Measurements from ENCODE around the gene CCT7.

GRCh38 chr2:73284296-73285158 lies 50.4 kb downstream of the CCT7 start, which contains the start of gene FBXO41:
- TF ChIP-seq, protein P1, sequence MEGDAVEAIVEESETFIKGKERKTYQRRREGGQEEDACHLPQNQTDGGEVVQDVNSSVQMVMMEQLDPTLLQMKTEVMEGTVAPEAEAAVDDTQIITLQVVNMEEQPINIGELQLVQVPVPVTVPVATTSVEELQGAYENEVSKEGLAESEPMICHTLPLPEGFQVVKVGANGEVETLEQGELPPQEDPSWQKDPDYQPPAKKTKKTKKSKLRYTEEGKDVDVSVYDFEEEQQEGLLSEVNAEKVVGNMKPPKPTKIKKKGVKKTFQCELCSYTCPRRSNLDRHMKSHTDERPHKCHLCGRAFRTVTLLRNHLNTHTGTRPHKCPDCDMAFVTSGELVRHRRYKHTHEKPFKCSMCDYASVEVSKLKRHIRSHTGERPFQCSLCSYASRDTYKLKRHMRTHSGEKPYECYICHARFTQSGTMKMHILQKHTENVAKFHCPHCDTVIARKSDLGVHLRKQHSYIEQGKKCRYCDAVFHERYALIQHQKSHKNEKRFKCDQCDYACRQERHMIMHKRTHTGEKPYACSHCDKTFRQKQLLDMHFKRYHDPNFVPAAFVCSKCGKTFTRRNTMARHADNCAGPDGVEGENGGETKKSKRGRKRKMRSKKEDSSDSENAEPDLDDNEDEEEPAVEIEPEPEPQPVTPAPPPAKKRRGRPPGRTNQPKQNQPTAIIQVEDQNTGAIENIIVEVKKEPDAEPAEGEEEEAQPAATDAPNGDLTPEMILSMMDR (IDR thresholded peaks at IDR 0.05; ENCODE audit: low read depth, low read length, poor library complexity, severe bottlenecking): peak; percentile 20
- TF ChIP-seq EZH2phosphoT487 (IDR thresholded peaks at IDR 0.05; ENCODE audit: borderline replicate concordance, low read length): no peak

Measured in DOHH2 (cell line).